Activated T-cell treated with anti-CD3 and anti-CD28 coated beads, Interleukin-2, amount 50 U/mL, for 72 hours (primary cell): ENCODE results near the gene SAMD14. TPM values are rescaled to one million over a fixed set of nuclear protein-coding genes. Genes with fewer than 3 reads are reported as not detected.

Source experiments
- ATAC-seq, 2 donors: fragments of 150-1000 bp; cut with Tn5 transposase; replicated peaks in 1 of 2; 2 replicates each; pipeline ENCODE4 v1.10.0; 2021; ENCODE audit warnings: moderate library complexity in 2 of 2, mild to moderate bottlenecking in 1 of 2
- DNase-seq, 2 donors: peaks; one replicate each; pipeline ENCODE4 v3.0.0; 2021 to 2022; ENCODE audit warnings: mixed read lengths in 1 of 2
- H3K27ac Mint-ChIP-seq: one replicate; pipeline ENCODE4 v1.8.0; 2022; ENCODE audit warnings: mild to moderate bottlenecking, moderate library complexity, mixed read lengths
- H3K27me3 Mint-ChIP-seq: one replicate; pipeline ENCODE4 v1.8.0; 2022; ENCODE audit warnings: low read depth, mixed read lengths
- H3K36me3 Mint-ChIP-seq, 2 donors: one replicate each; pipeline ENCODE4 v1.8.0; 2022; ENCODE audit warnings: mixed read lengths in 2 of 2, mild to moderate bottlenecking in 1 of 2; ENCODE audit not compliant: insufficient read depth in 2 of 2
- H3K4me1 Mint-ChIP-seq: one replicate; pipeline ENCODE4 v1.8.0; 2022; ENCODE audit warnings: low read depth, mixed read lengths
- H3K4me3 Mint-ChIP-seq, 2 donors: one replicate each; pipeline ENCODE4 v1.8.0; 2022; ENCODE audit warnings: mild to moderate bottlenecking in 2 of 2, mixed read lengths in 2 of 2, moderate library complexity in 2 of 2
- H3K9me3 Mint-ChIP-seq, 2 donors: one replicate each; pipeline ENCODE4 v1.8.0; 2022; ENCODE audit warnings: mixed read lengths in 2 of 2
- total RNA-seq, 2 donors: library from RNA; stranded (reverse); gene quantifications; one replicate each; pipeline ENCODE4 v1.2.3, GENCODE V29; 2022

The SAMD14 gene
- total RNA-seq, 2 donors from 2014 or later: 3.3 to 6.9 TPM

GRCh38 chr17:50161023-50161910 lies 31.3 kb upstream of the SAMD14 start:
- ATAC-seq: peak; percentile 95
- DNase-seq: peak; percentile 95 to 98
- peak overlapping the region; percentile 81 to 83 for H3K4me3 Mint-ChIP-seq
- H3K27ac Mint-ChIP-seq: peak overlapping the region; percentile 91
- H3K36me3 Mint-ChIP-seq: peaks cover 0 to 2% of the 10 kb centered on the region in 2 donors
- no peaks in the 10 kb centered on the region for H3K9me3 Mint-ChIP-seq
- H3K27me3 Mint-ChIP-seq: no peaks in the 10 kb centered on the region
- peaks cover 49% of the 10 kb centered on the region for H3K4me1 Mint-ChIP-seq

GRCh38 chr17:50157891-50158290 lies 27.9 kb upstream of the SAMD14 start:
- Mint-ChIP-seq H3K4me3 (no peak overlapping the region), H3K36me3 (peaks cover 0 to 2% of the 10 kb centered on the region in 2 donors), H3K27me3 (no peaks in the 10 kb centered on the region), H3K4me1 (peaks cover 56% of the 10 kb centered on the region), H3K9me3 (no peaks in the 10 kb centered on the region), H3K27ac (no peak overlapping the region)
- DNase-seq (no peak), ATAC-seq (no peak)

GRCh38 chr17:50155115-50155819 lies 25.3 kb upstream of the SAMD14 start:
- H3K36me3 Mint-ChIP-seq: no peaks in the 10 kb centered on the region
- ATAC-seq (no peak), DNase-seq (no peak)
- H3K27ac Mint-ChIP-seq: no peak overlapping the region
- peaks cover 38% of the 10 kb centered on the region for H3K4me1 Mint-ChIP-seq
- no peaks in the 10 kb centered on the region for H3K9me3 Mint-ChIP-seq
- peak overlapping the region; percentile 14 to 34 for H3K4me3 Mint-ChIP-seq
- no peaks in the 10 kb centered on the region for H3K27me3 Mint-ChIP-seq

- DNase-seq: no peak
- Mint-ChIP-seq H3K4me3 (peak overlapping the region; percentile 14 to 34), H3K27me3 (no peaks in the 10 kb centered on the region), H3K4me1 (peaks cover 38% of the 10 kb centered on the region), H3K9me3 (no peaks in the 10 kb centered on the region), H3K36me3 (no peaks in the 10 kb centered on the region), H3K27ac (no peak overlapping the region)
- ATAC-seq: no peak
Measured at GRCh38 chr17:50154604-50155003, 24.6 kb upstream of the SAMD14 start.

GRCh38 chr17:50153650-50154575 lies 24.0 kb upstream of the SAMD14 start:
- no peaks in the 10 kb centered on the region for H3K9me3 Mint-ChIP-seq
- peaks cover 38% of the 10 kb centered on the region for H3K4me1 Mint-ChIP-seq
- H3K27ac Mint-ChIP-seq: no peak overlapping the region
- peaks cover 1 to 2% of the 10 kb centered on the region in 2 donors for H3K36me3 Mint-ChIP-seq
- DNase-seq (no peak), ATAC-seq (no peak)
- H3K27me3 Mint-ChIP-seq: no peaks in the 10 kb centered on the region
- no peak overlapping the region for H3K4me3 Mint-ChIP-seq

GRCh38 chr17:50152736-50153135 lies 22.8 kb upstream of the SAMD14 start:
- H3K27ac Mint-ChIP-seq: peak overlapping the region; percentile 82
- H3K36me3 Mint-ChIP-seq: peaks cover 6% of the 10 kb centered on the region in 2 donors
- no peaks in the 10 kb centered on the region for H3K9me3 Mint-ChIP-seq
- H3K4me1 Mint-ChIP-seq: peaks cover 29% of the 10 kb centered on the region
- no peaks in the 10 kb centered on the region for H3K27me3 Mint-ChIP-seq
- peak overlapping the region; percentile 91 to 92 for H3K4me3 Mint-ChIP-seq
- DNase-seq: no peak
- no peak for ATAC-seq

- DNase-seq (peak; percentile 55 to 70), ATAC-seq (peak; percentile 12 to 25)
- H3K4me1 Mint-ChIP-seq: peaks cover 31% of the 10 kb centered on the region
- H3K36me3 Mint-ChIP-seq: peaks cover 6 to 9% of the 10 kb centered on the region in 2 donors
- H3K4me3 Mint-ChIP-seq: peak overlapping the region; percentile 91 to 92
- no peaks in the 10 kb centered on the region for H3K9me3 Mint-ChIP-seq
- peak overlapping the region; percentile 82 for H3K27ac Mint-ChIP-seq
- H3K27me3 Mint-ChIP-seq: no peaks in the 10 kb centered on the region
Measured at GRCh38 chr17:50151937-50152547, 22.1 kb upstream of the SAMD14 start.

- ATAC-seq (peak; percentile 78 to 79), DNase-seq (peak; percentile 92 to 93)
- peaks cover 8 to 15% of the 10 kb centered on the region in 2 donors for H3K36me3 Mint-ChIP-seq
- H3K4me3 Mint-ChIP-seq: peak overlapping the region; percentile 91 to 92
- no peaks in the 10 kb centered on the region for H3K27me3 Mint-ChIP-seq
- no peaks in the 10 kb centered on the region for H3K9me3 Mint-ChIP-seq
- peaks cover 39% of the 10 kb centered on the region for H3K4me1 Mint-ChIP-seq
- H3K27ac Mint-ChIP-seq: peak overlapping the region; percentile 91
Measured at GRCh38 chr17:50151041-50151936, 21.3 kb upstream of the SAMD14 start.

GRCh38 chr17:50150354-50151040 lies 20.5 kb upstream of the SAMD14 start, which contains the start of gene PPP1R9B:
Gene PPP1R9B, minus strand, starts transcription at chr17:50150677. Its CDS starts 164 bp downstream, at chr17:50150513.
- H3K27ac Mint-ChIP-seq: peak within 1 kb of the TSS; percentile 91
- ATAC-seq (peak; percentile 2 to 4), DNase-seq (no peak)
- no peaks in the 10 kb centered on the region for H3K27me3 Mint-ChIP-seq
- H3K4me3 Mint-ChIP-seq: peak within 1 kb of the TSS; percentile 97 to 98
- H3K4me1 Mint-ChIP-seq: peaks cover 46% of the 10 kb centered on the region
- no peaks in the 10 kb centered on the region for H3K9me3 Mint-ChIP-seq
- H3K36me3 Mint-ChIP-seq: peaks cover 8 to 15% of the 10 kb centered on the region in 2 donors

GRCh38 chr17:50149417-50150353 lies 19.7 kb upstream of the SAMD14 start:
- DNase-seq: peak; percentile 69 to 70
- H3K36me3 Mint-ChIP-seq: peaks cover 11 to 15% of the 10 kb centered on the region in 2 donors
- ATAC-seq: peak; percentile 9 to 10
- peak overlapping the region; percentile 97 to 98 for H3K4me3 Mint-ChIP-seq
- no peak overlapping the region for H3K27ac Mint-ChIP-seq
- H3K9me3 Mint-ChIP-seq: no peaks in the 10 kb centered on the region
- peaks cover 46% of the 10 kb centered on the region for H3K4me1 Mint-ChIP-seq
- no peaks in the 10 kb centered on the region for H3K27me3 Mint-ChIP-seq
